H1 (cell line): ENCODE results near the gene ITGA3. TPM values are rescaled to one million over a fixed set of nuclear protein-coding genes. Genes with fewer than 3 reads are reported as not detected.

Source experiments
- HDAC2 ChIP-seq, 2 experiments: fragments of 300-600 bp in 1 of 2; sonication (generic) in 1 of 2; IDR thresholded peaks; 2 replicates each; pipeline ENCODE4 v1.6.1; 2011 to 2012; ENCODE audit warnings: low read depth in 2 of 2, low read length in 2 of 2, mild to moderate bottlenecking in 2 of 2, moderate library complexity in 2 of 2, borderline replicate concordance in 1 of 2, inconsistent platforms in 1 of 2
- RBBP5 ChIP-seq: IDR thresholded peaks from 2 replicates; pipeline ENCODE4 v1.7.1; 2012; ENCODE audit warnings: low read depth, mild to moderate bottlenecking, inconsistent platforms, low read length, moderate library complexity, borderline replicate concordance
- polyA plus RNA-seq, 7 experiments: library from polyadenylated mRNA; depleted of rRNA in 3 of 7; stranded (reverse) in 5 of 7; unstranded in 2 of 7; fragments of >200 nt in 5 of 7; fragments of 200-250 nt in 2 of 7; gene quantifications; 1 replicate in 5 of 7; 2 replicates in 1 of 7; 4 replicates in 1 of 7; pipeline versions ENCODE4 v1.2.1 to v1.2.3, GENCODE V29; 2011 to 2013; ENCODE audit warnings: missing spikeins in 2 of 7, mixed read lengths in 2 of 7
- total RNA-seq: library from RNA; stranded (reverse); fragmentation: NEBNext Ultra II Directional; extraction: Animal tissue kit (Norgen Biotek cat#: 25700); gene quantifications from 2 replicates; pipeline ENCODE4 v1.2.1, GENCODE V29; 2021

The ITGA3 gene
- total and polyA plus RNA-seq, 2 of the 8 experiments (the other 6 are each of a cell fraction or from before 2014, with no cell fraction given) = 24.0 to 24.2 TPM

- TF ChIP-seq HDAC2 (IDR thresholded peaks at IDR 0.05; ENCODE audit: borderline replicate concordance in 1 of 2, low read depth in 2 of 2, low read length in 2 of 2) = no peak
- no peak for TF ChIP-seq RBBP5
Measured at GRCh38 chr17:50107790-50108414, 52.0 kb downstream of the ITGA3 start (continued).
